Mucosa of descending colon (tissue), 3 donors: Measurements from ENCODE around the gene PDE1C. TPM values are rescaled to one million over a fixed set of nuclear protein-coding genes. Genes with fewer than 3 reads are reported as not detected.
A peak's percentile ranks its signal among the peaks of the same experiment; 100 is the strongest.

Experiments
- ATAC-seq: fragments of 200-7000 bp; cut with Tn5 transposase; one replicate; pipeline ENCODE4 v1.9.1; 2020; ENCODE audit warnings: mild to moderate bottlenecking, moderate library complexity
- DNase-seq, 3 donors: peaks; one replicate each; pipeline ENCODE4 v3.0.0-alpha.2; 2020
- H3K36me3 ChIP-seq: fragments of 200-600 bp; one replicate; pipeline ENCODE4 v1.8.0; 2021; ENCODE audit warnings: low read depth, mild to moderate bottlenecking
- H3K4me1 ChIP-seq: fragments of 200-600 bp; one replicate; pipeline ENCODE4 v1.8.0; 2021; ENCODE audit warnings: low read depth, mild to moderate bottlenecking
- H3K4me3 ChIP-seq: fragments of 200-600 bp; one replicate; pipeline ENCODE4 v1.8.0; 2021; ENCODE audit warnings: mild to moderate bottlenecking
- H3K9me3 ChIP-seq: fragments of 200-600 bp; one replicate; pipeline ENCODE4 v1.8.0; 2021; ENCODE audit warnings: mild to moderate bottlenecking
- intact Hi-C, 2 donors: fragments of 100-400 bp; cut with DNase I in 1 of 2; cut with micrococcal nuclease in 1 of 2; formaldehyde crosslinking; loops; one replicate each; pipeline versions ENCODE4 v1.11.0 to v1.11.1; 2022; cut with DNase I, micrococcal nuclease
- total RNA-seq, 3 donors: library from RNA; stranded (reverse); fragmentation: NEBNext Ultra II Directional in 2 of 3; extraction: Animal tissue kit (Norgen Biotek cat#: 25700) in 2 of 3; gene quantifications; one replicate each; pipeline versions ENCODE4 v1.2.1 to v1.2.4, GENCODE V29; 2021 to 2023
- TF ChIP-seq, protein P1 (sequence below): fragments of 200-600 bp; IDR thresholded peaks from one replicate; pipeline ENCODE4 v1.8.0; 2022; ENCODE audit warnings: antibody characterized with exemption, mild to moderate bottlenecking
- donor health status: DM: no; HTN: no; CAD: no; lungs with moderate emphysema.
- donor health status: DM: no; HTN: no; CAD: no.
- donor health status: DM: no; HTN: yes; CAD: no.

The PDE1C gene
- total RNA-seq, 3 donors from 2014 or later, result 2.5 to 4.8 (median 2.5) TPM

GRCh38 chr7:31858055-31858454 lies 212.2 kb downstream of the PDE1C start:
- TF ChIP-seq, protein P1, sequence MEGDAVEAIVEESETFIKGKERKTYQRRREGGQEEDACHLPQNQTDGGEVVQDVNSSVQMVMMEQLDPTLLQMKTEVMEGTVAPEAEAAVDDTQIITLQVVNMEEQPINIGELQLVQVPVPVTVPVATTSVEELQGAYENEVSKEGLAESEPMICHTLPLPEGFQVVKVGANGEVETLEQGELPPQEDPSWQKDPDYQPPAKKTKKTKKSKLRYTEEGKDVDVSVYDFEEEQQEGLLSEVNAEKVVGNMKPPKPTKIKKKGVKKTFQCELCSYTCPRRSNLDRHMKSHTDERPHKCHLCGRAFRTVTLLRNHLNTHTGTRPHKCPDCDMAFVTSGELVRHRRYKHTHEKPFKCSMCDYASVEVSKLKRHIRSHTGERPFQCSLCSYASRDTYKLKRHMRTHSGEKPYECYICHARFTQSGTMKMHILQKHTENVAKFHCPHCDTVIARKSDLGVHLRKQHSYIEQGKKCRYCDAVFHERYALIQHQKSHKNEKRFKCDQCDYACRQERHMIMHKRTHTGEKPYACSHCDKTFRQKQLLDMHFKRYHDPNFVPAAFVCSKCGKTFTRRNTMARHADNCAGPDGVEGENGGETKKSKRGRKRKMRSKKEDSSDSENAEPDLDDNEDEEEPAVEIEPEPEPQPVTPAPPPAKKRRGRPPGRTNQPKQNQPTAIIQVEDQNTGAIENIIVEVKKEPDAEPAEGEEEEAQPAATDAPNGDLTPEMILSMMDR, result no peak
- DNase-seq, result no peak
- Histone ChIP-seq H3K4me3 (no peak overlapping the region), H3K9me3 (no peaks in the 10 kb centered on the region), H3K36me3 (no peaks in the 10 kb centered on the region), H3K4me1 (no peaks in the 10 kb centered on the region)
- no peak for ATAC-seq
- intact Hi-C loops, result no loop called here

DNA sequence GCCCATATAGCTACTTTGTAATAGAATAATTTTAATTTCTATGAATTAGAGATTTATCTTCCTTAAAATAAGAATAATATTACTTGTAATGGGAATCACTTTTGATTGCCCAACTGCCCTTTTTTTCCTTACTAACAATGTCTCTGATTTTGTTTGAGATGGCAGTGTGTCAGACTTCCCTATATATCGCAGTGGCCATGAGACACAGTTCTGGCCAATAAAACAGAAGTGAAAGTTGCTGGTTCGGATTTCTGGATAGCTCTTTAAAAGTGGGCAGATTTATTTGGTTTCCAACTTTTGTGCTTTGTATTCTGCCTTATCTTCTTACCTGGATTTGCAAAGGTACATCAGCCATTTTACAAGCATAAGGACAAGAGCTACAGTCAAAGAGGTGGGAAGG lies 213.0 kb downstream of the PDE1C start:
- ATAC-seq (peak; percentile 23), DNase-seq (peak in 1 of 3 donors; percentile 4)
- TF ChIP-seq, protein P1, result no peak
- Histone ChIP-seq H3K4me3 (no peak overlapping the region), H3K4me1 (no peaks in the 10 kb centered on the region), H3K36me3 (no peaks in the 10 kb centered on the region), H3K9me3 (no peaks in the 10 kb centered on the region)
- intact Hi-C loops, result no loop called here

GRCh38 chr7:31856337-31856736 lies 213.9 kb downstream of the PDE1C start:
- Histone ChIP-seq H3K4me1 (no peaks in the 10 kb centered on the region), H3K9me3 (no peaks in the 10 kb centered on the region), H3K4me3 (no peak overlapping the region), H3K36me3 (no peaks in the 10 kb centered on the region)
- intact Hi-C loops, result no loop called here
- TF ChIP-seq, protein P1, result no peak
- ATAC-seq (peak; percentile 67), DNase-seq (no peak)

GRCh38 chr7:31855530-31855929 lies 214.7 kb downstream of the PDE1C start:
- Histone ChIP-seq H3K4me3 (no peak overlapping the region), H3K9me3 (no peaks in the 10 kb centered on the region), H3K36me3 (no peaks in the 10 kb centered on the region), H3K4me1 (no peaks in the 10 kb centered on the region)
- no peak for DNase-seq
- no peak for ATAC-seq
- intact Hi-C loops, result no loop called here
- TF ChIP-seq, protein P1, result no peak

GRCh38 chr7:31853380-31853779 lies 216.8 kb downstream of the PDE1C start:
- TF ChIP-seq, protein P1, result no peak
- DNase-seq, result no peak
- no peaks in the 10 kb centered on the region for H3K36me3 ChIP-seq
- intact Hi-C loops, result no loop called here
- ATAC-seq, result no peak
- H3K9me3 ChIP-seq, result no peaks in the 10 kb centered on the region
- H3K4me3 ChIP-seq, result no peak overlapping the region
- no peaks in the 10 kb centered on the region for H3K4me1 ChIP-seq

DNA sequence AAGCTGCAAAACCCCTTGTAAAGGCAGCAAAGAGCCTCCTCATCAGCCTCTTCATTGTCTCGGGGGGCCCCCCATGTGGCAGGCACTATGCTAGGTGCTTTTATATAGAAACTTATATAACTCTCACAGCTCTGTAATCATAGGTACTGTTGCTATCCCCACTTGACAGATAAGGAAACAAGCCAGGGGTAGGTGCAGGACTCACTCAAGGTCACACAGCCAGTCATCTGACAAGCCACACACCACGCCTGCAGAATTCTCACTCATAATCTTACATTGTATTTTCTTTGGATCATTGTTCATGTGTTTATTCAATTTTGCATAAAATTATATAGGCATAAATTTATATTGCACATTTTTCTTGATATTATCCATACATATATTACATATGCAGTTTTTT lies 217.7 kb downstream of the PDE1C start:
- Histone ChIP-seq H3K4me3 (no peak overlapping the region), H3K36me3 (no peaks in the 10 kb centered on the region), H3K4me1 (no peaks in the 10 kb centered on the region), H3K9me3 (no peaks in the 10 kb centered on the region)
- intact Hi-C loops, result no loop called here
- TF ChIP-seq, protein P1, result no peak
- ATAC-seq (no peak), DNase-seq (no peak)
